Fibroblast of skin of abdomen (primary cell): Measurements from ENCODE around the gene DHRS3.
"Not testable (repeated sequence)": the region's sequence is repeated elsewhere in the genome, so short reads cannot be mapped to it uniquely, and the experiment has no call there.

Source experiments
- DNase-seq: peaks from one replicate; pipeline ENCODE4 v3.0.0-alpha.2; 2013

DHRS3 gene

GRCh38 chr1:12552111-12552888, 65.7 kb downstream of the DHRS3 start:
- DNase-seq: no peak

- no peak for DNase-seq
Measured at GRCh38 chr1:12551584-12551983, 66.4 kb downstream of the DHRS3 start.

- peak; percentile 87 for DNase-seq
Measured at GRCh38 chr1:12549460-12550349, 68.3 kb downstream of the DHRS3 start.

GRCh38 chr1:12548973-12549459, 69.0 kb downstream of the DHRS3 start:
- no peak for DNase-seq

- DNase-seq: no peak
Measured at GRCh38 chr1:12548279-12548972, 69.6 kb downstream of the DHRS3 start.

- DNase-seq: no peak
Measured at GRCh38 chr1:12547586-12548225, 70.3 kb downstream of the DHRS3 start.

- DNase-seq: no peak
Measured at GRCh38 chr1:12546771-12547585, 71.0 kb downstream of the DHRS3 start.

GRCh38 chr1:12544992-12545391, 73.0 kb downstream of the DHRS3 start:
- DNase-seq: no peak

GRCh38 chr1:12544357-12544756, 73.7 kb downstream of the DHRS3 start:
- no peak for DNase-seq

- DNase-seq: no peak
Measured at GRCh38 chr1:12543740-12544154, 74.3 kb downstream of the DHRS3 start.

- no peak for DNase-seq
Measured at GRCh38 chr1:12542616-12543592, 75.1 kb downstream of the DHRS3 start.

- no peak for DNase-seq
Measured at GRCh38 chr1:12542138-12542465, 75.9 kb downstream of the DHRS3 start.

- DNase-seq: peak; percentile 61
Measured at GRCh38 chr1:12541274-12542137, 76.5 kb downstream of the DHRS3 start.

GRCh38 chr1:12540580-12541273, 77.3 kb downstream of the DHRS3 start:
- DNase-seq: no peak

- DNase-seq: peak; percentile 83
Measured at GRCh38 chr1:12539705-12540579, 78.1 kb downstream of the DHRS3 start.

- DNase-seq: no peak
Measured at GRCh38 chr1:12539320-12539704, 78.7 kb downstream of the DHRS3 start.

GRCh38 chr1:12538536-12538935, 79.5 kb downstream of the DHRS3 start:
- DNase-seq: not testable (repeated sequence)
